Spinal cord (tissue), 10 donors: ENCODE results near the gene CTH. TPM values are rescaled to one million over a fixed set of nuclear protein-coding genes. Genes with fewer than 3 reads are reported as not detected.

ENCODE experiments used
- DNase-seq, 6 donors: peaks; one replicate each; pipeline versions ENCODE4 v3.0.0 to v3.0.0-alpha.2; 2013 to 2015; ENCODE audit warnings: low spot score in 6 of 6, low read depth in 4 of 6
- H3K27ac ChIP-seq: one replicate; pipeline ENCODE4 v1.5.1; 2013; ENCODE audit warnings: low read depth, low read length, control low read depth
- H3K27me3 ChIP-seq: one replicate; pipeline ENCODE4 v1.6.1; 2013; ENCODE audit warnings: low read length; ENCODE audit not compliant: control insufficient read depth, insufficient read depth
- H3K36me3 ChIP-seq: one replicate; pipeline ENCODE4 v1.6.1; 2013; ENCODE audit warnings: low read length; ENCODE audit not compliant: control insufficient read depth, insufficient read depth
- H3K4me1 ChIP-seq: one replicate; pipeline ENCODE4 v1.6.1; 2013; ENCODE audit warnings: low read length; ENCODE audit not compliant: control insufficient read depth, insufficient read depth
- H3K4me3 ChIP-seq: one replicate; pipeline ENCODE4 v1.5.1; 2013; ENCODE audit warnings: low read depth, low read length, control low read depth
- H3K9me3 ChIP-seq: one replicate; pipeline ENCODE4 v1.6.1; 2013; ENCODE audit warnings: low read length; ENCODE audit not compliant: control insufficient read depth, insufficient read depth
- WGBS: methylation state at CpG from one replicate; pipeline ENCODE4 v1.1.5; 2013; ENCODE audit warnings: missing lambda C conversion rate; ENCODE audit not compliant: insufficient coverage; 5-methylcytosine and 5-hydroxymethylcytosine counted together
- polyA plus RNA-seq, 2 donors: library from polyadenylated mRNA; unstranded; fragments of 120-200 nt; gene quantifications; one replicate each; pipeline ENCODE4 v1.2.1, GENCODE V29; 2013; ENCODE audit not compliant: insufficient read length in 2 of 2
- small RNA-seq: library from RNA; depleted of rRNA; stranded (forward); fragments of <200 nt; gene quantifications from one replicate; pipeline ENCODE3, GENCODE V24; 2014; ENCODE audit warnings: low replicate concordance
- total RNA-seq, 2 donors: library from RNA; depleted of rRNA in 1 of 2; stranded (reverse); fragments of 120-200 nt in 1 of 2; fragments of >200 nt in 1 of 2; gene quantifications; one replicate each; pipeline versions ENCODE4 v1.2.3 to v1.2.4, GENCODE V29; 2013 to 2014
- donor health status: healthy.

The CTH gene
- total and polyA plus RNA-seq, 4 donors, result 4.9 to 9.7 (median 7.3) TPM

DNA sequence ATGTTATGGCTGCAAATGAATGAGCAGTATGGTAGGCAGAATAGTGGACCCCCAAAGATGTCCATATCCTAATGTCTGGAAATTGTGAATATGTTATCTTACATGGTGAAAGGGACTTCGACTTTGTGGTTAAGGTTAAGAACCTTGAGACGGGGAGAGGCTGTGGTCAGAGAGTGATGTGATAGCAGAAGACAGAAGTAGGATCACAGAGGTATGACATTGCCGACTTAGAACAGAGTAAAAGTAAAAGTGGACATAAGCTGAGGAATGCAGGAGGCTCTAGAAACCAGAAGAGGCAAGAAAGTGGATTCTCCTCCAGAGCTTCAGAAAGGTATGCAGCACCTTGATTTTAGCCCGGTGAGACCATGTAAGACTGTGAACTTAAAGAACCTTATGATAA lies 74.6 kb downstream of the CTH start:
- no peak overlapping the region for H3K4me3 ChIP-seq
- no peak for DNase-seq
- H3K4me1 ChIP-seq, result no peaks in the 10 kb centered on the region
- no peaks in the 10 kb centered on the region for H3K36me3 ChIP-seq
- WGBS, result 59% methylated on average over 3 of the region's 4 CpGs
- no peaks in the 10 kb centered on the region for H3K27me3 ChIP-seq
- peaks cover 2% of the 10 kb centered on the region for H3K9me3 ChIP-seq
- no peak overlapping the region for H3K27ac ChIP-seq

DNA sequence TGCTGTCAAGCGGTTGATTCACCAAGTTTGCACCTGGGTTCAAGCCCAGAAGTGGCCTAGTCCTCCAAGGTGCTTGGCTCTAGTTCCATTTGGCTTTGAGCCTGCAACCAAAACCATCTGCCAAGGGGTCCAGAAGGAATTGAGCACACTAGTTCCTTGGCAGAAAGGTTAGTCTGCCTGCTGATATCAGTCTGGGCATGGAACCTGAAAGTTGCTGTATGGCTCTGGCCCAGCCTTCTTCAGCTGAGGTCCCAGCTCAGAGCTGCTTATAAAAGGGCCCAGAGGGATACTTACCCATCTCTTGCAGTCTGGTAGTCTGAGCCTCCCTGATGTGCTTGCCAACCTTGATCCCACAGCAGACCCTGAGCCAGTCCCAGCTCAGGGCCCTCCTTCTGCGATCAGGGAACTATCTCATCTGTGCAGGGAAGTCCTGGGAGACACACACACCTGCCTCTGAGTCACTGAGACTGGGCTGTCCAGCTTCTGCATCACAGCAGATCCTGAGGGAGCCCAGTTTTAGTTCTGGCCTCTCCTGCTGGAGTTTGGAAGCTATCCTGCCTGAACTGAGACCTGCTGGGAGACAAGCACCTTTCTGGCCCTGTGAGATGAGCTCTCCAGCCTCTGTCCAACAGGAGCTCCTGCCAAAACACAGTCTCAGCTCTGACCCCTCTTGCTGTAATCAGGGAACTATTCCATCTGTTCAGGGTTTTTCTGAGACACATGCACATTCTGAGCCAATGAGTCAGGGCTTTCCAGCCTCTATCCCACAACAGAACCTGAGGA lies 75.8 kb downstream of the CTH start:
- no peaks in the 10 kb centered on the region for H3K27me3 ChIP-seq
- H3K27ac ChIP-seq, result no peak overlapping the region
- no peaks in the 10 kb centered on the region for H3K36me3 ChIP-seq
- no peak overlapping the region for H3K4me3 ChIP-seq
- WGBS, result 83% methylated on average over 2 of the region's 2 CpGs
- H3K4me1 ChIP-seq, result no peaks in the 10 kb centered on the region
- DNase-seq, result peak in 2 of 6 donors; percentile 20 to 45
- peaks cover 2% of the 10 kb centered on the region for H3K9me3 ChIP-seq

DNA sequence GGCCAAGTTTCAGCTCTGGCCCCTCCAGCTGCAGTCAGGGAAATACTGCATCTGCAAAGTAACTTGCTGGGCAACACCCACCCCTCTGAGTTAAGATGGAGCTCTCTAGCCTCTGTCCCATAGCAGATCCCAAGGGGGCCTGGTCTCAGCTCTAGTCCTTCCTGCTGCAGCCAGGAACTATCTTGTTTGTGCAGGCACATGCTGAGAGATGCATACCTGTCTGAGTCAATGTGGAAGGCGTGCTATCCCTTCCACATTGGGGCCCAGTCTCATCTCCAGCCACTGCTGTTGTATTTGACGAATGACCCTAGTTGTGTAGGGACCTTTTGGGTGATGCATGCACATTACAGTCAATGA lies 76.4 kb downstream of the CTH start:
- WGBS, result 88% methylated on average over 2 of the region's 2 CpGs
- H3K4me3 ChIP-seq, result no peak overlapping the region
- no peak overlapping the region for H3K27ac ChIP-seq
- H3K4me1 ChIP-seq, result no peaks in the 10 kb centered on the region
- no peaks in the 10 kb centered on the region for H3K27me3 ChIP-seq
- no peak for DNase-seq
- H3K36me3 ChIP-seq, result no peaks in the 10 kb centered on the region
- peaks cover 2% of the 10 kb centered on the region for H3K9me3 ChIP-seq

DNA sequence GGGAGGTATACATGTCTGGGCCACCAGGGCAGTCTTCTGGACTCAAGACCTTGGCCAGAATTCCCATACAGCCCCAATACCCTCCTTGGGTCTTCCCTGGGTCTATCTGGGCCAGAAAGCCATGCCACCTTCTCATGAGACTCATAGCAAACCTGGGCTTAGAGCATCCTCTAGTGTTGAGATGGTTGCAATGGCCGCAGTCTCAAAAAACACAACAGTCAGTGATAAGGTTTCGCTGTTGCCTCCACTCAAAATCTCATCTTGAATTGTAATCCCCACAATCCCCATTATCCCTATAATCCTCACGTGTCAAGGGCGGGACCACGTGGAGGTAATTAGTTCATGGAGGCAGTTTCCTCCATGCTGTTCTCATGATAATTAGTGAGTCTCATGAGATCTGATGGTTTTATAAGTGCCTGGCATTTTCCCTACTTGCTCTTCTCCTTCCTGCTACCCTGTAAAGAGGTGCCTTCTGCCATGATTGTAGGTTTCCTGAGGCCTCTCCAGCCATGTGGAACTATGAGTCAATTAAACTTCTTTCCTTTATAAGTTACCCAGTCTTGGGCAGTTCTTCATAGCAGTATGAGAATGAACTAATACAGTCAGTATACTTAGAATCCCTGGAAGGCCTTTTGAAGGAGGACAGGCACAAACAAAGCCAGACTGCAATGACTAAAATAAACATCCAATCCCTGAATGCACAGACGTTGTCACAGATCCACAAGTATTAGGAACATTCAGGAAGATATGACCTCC lies 77.0 kb downstream of the CTH start:
- Histone ChIP-seq H3K27ac (no peak overlapping the region), H3K4me3 (no peak overlapping the region), H3K9me3 (peaks cover 2% of the 10 kb centered on the region), H3K36me3 (no peaks in the 10 kb centered on the region), H3K27me3 (no peaks in the 10 kb centered on the region), H3K4me1 (no peaks in the 10 kb centered on the region)
- no CpG with 5 or more reads among the region's 6 CpGs for WGBS
- DNase-seq, result peak in 3 of 6 donors; percentile 28 to 60 (median 41)

Small RNAs within 50 kb of the gene (small RNA-seq; reads per million reads assigned to genes)
- gene RF00017, result not detected

Other genes starting within 250 kb of the CTH start
- gene LRRC40, start 205.7 kb upstream of the CTH start, total RNA-seq, result 10 to 100 TPM; 21.5 to 58.6 TPM
- gene LRRC40, start 205.7 kb upstream of the CTH start, polyA plus RNA-seq, result 10 to 100 TPM; 32.2 to 46.8 TPM
- 100 to 1,000 TPM; 189 to 198 TPM for gene SRSF11, start 189.9 kb upstream of the CTH start, total RNA-seq
- 100 to 1,000 TPM; 225 to 248 TPM for gene SRSF11, start 189.9 kb upstream of the CTH start, polyA plus RNA-seq
- 10 to 100 TPM; 41.8 to 71.1 TPM for gene ANKRD13C, start 56.5 kb upstream of the CTH start, total RNA-seq
- 10 to 100 TPM; 31.6 to 37.0 TPM for gene ANKRD13C, start 56.5 kb upstream of the CTH start, polyA plus RNA-seq